K562 (cell line): ENCODE results near the gene E2F3.

Source experiments
- MXI1 ChIP-seq: IDR thresholded peaks from 2 replicates; pipeline ENCODE4 v1.6.1; 2011; ENCODE audit warnings: low read depth, mild to moderate bottlenecking, improper control_type of control experiment, low read length
- SRSF1 ChIP-seq: fragments of 200-400 bp; formaldehyde crosslinking; IDR thresholded peaks from 2 replicates; pipeline ENCODE4 v1.6.1; 2017; ENCODE audit warnings: mild to moderate bottlenecking, low read depth, low read length, moderate library complexity
- TF ChIP-seq, protein P1 (sequence below), 2 experiments: IDR thresholded peaks; 2 replicates each; pipeline ENCODE4 v1.6.1; 2011; ENCODE audit warnings: borderline replicate concordance in 1 of 2, control low read depth in 1 of 2, low read depth in 1 of 2, low read length in 1 of 2, mild to moderate bottlenecking in 1 of 2, mixed read lengths in 1 of 2, moderate library complexity in 1 of 2; ENCODE audit not compliant: insufficient read depth in 1 of 2, insufficient read length in 1 of 2, poor library complexity in 1 of 2, severe bottlenecking in 1 of 2; ENCODE audit errors: extremely low read depth in 1 of 2

DNA sequence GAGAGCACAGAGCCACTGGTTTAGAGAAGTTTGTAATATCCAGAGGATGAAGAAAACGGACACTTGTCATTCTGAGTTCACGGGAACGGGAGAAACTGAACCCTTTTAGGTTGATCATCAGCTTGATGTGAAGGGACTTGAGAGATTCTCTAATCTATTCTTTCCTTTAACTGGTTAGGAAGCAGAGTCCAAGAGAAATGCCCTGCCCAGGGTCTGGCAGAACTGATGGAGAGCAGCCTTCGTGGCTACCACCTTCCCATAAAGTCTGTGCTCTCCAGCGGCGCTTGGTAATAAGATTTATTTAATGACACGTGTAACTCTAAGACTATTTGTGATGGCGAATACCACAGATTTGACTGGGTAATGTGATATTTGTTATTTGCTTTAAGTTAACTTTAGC is 36.0 kb downstream of the E2F3 start:
- TF ChIP-seq SRSF1, result no peak
- TF ChIP-seq MXI1, result no peak
- TF ChIP-seq, protein P1, sequence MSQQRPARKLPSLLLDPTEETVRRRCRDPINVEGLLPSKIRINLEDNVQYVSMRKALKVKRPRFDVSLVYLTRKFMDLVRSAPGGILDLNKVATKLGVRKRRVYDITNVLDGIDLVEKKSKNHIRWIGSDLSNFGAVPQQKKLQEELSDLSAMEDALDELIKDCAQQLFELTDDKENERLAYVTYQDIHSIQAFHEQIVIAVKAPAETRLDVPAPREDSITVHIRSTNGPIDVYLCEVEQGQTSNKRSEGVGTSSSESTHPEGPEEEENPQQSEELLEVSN (IDR thresholded peaks at IDR 0.05; ENCODE audit: borderline replicate concordance in 1 of 2, extremely low read depth in 1 of 2, insufficient read depth in 1 of 2, insufficient read length in 1 of 2, low read depth in 1 of 2, low read length in 1 of 2, poor library complexity in 1 of 2, severe bottlenecking in 1 of 2), result no peak
